Upper lobe of left lung (tissue), 4 donors: ENCODE data around the gene PATZ1.
A peak's percentile ranks its signal among the peaks of the same experiment; 100 is the strongest.

Experiments
- EP300 ChIP-seq, 4 donors: sonication (generic); formaldehyde crosslinking; IDR thresholded peaks; one replicate each; pipeline ENCODE4 v1.5.1; 2017; ENCODE audit warnings: antibody characterized with exemption in 4 of 4, control low read depth in 2 of 4
- TF ChIP-seq, protein P1 (sequence below), 6 experiments: fragments of 450-650 bp in 4 of 6; fragments of 200-600 bp in 2 of 6; sonication (generic) in 2 of 6; IDR thresholded peaks; one replicate each; pipeline ENCODE4 v1.5.1; 2016 to 2019; ENCODE audit warnings: antibody characterized with exemption in 6 of 6

DNA sequence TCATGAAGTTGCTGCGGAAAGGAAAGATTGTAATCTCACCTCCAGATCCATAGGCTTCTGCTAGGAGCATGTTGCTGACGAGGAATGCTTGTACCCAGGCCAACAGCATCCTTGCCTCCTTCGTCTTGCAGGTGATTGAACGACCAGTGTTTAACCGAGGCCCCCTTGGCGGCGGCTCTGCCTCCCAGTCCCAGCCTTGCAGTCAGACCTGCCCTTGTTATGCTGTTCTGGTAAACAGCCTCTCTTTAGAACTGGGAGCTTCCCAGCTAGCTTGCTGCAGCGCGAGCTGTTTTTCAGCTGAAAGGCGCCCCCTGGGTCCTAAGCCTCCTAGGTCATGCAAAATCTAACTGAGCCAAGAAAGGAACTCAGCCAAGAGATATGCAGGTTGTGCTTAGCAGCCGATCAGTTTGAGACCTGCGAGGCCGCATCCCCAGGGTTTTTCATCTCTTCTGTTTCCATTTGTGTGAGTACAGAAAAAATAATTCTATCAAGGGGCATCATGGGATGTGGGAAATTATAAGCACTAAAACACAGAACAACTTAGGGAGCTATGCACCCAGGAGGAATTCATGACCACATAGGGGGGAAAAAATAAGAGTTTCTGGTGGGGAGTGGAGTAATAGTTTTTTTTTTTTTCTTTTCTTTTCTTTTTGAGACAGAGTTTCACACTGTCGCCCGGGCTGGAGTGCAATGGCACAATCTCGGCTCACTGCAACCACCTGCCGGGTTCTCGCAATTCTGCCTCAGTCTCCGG, 53.7 kb downstream of the PATZ1 start, which contains the start of gene PIK3IP1:
- TF ChIP-seq EP300 (IDR thresholded peaks at IDR 0.05) = peak in 1 of 4 donors; percentile 82
- TF ChIP-seq, protein P1, sequence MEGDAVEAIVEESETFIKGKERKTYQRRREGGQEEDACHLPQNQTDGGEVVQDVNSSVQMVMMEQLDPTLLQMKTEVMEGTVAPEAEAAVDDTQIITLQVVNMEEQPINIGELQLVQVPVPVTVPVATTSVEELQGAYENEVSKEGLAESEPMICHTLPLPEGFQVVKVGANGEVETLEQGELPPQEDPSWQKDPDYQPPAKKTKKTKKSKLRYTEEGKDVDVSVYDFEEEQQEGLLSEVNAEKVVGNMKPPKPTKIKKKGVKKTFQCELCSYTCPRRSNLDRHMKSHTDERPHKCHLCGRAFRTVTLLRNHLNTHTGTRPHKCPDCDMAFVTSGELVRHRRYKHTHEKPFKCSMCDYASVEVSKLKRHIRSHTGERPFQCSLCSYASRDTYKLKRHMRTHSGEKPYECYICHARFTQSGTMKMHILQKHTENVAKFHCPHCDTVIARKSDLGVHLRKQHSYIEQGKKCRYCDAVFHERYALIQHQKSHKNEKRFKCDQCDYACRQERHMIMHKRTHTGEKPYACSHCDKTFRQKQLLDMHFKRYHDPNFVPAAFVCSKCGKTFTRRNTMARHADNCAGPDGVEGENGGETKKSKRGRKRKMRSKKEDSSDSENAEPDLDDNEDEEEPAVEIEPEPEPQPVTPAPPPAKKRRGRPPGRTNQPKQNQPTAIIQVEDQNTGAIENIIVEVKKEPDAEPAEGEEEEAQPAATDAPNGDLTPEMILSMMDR (IDR thresholded peaks at IDR 0.05) = peak; percentile 38 to 74 (median 60)
